Erythroblast (primary cell): Measurements from ENCODE around the gene ETS1.

Experiments
- GATA1 ChIP-seq: IDR thresholded peaks from 2 replicates; pipeline ENCODE4 v1.6.1; 2011; ENCODE audit warnings: low read depth, mild to moderate bottlenecking, control low read depth, low read length, moderate library complexity
- POLR2A ChIP-seq: IDR thresholded peaks from 2 replicates; pipeline ENCODE4 v1.6.1; 2011; ENCODE audit warnings: mild to moderate bottlenecking, low read length

DNA sequence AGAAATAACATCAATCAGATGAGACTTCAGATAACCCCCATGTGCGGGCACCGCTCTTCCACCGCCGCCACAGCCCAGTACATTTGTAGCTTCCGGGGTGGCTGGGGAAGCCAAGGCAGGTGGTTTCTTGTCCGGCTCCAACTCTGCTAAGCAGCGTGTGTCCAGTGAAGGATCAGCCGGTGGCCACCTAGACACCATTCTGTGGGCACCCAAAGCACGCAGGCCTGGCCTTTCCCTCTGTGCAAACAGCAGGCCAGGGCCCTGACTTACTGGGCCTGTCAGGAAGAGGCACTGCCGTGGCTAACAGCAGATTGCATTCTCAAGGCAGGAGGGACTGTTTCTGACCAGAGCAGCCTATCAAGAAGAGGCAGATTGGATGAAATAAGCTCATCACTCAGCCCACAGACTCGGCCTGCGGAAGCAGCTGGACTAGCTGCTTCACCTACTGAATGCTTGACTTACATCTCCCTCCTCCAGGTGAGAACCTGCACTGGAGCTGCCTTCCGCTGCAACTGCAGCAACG lies 74.8 kb downstream of the ETS1 start:
- no peak for TF ChIP-seq POLR2A
- no peak for TF ChIP-seq GATA1
